Progenitor cell of endocrine pancreas (in vitro differentiated cells): ENCODE data around the gene RPS6KA3. TPM values are rescaled to one million over a fixed set of nuclear protein-coding genes. Genes with fewer than 3 reads are reported as not detected.

Experiments
- DNase-seq: peaks from one replicate; pipeline ENCODE4 v3.0.0; 2021; ENCODE audit warnings: low spot score; ENCODE audit not compliant: unreplicated experiment
- H3K27ac Mint-ChIP-seq: 2 replicates; pipeline ENCODE4 v1.8.0; 2021; ENCODE audit warnings: mild to moderate bottlenecking, moderate library complexity, mixed read lengths
- H3K27me3 Mint-ChIP-seq: 2 replicates; pipeline ENCODE4 v1.8.0; 2021; ENCODE audit warnings: mixed read lengths
- H3K36me3 Mint-ChIP-seq: 2 replicates; pipeline ENCODE4 v1.8.0; 2022; ENCODE audit warnings: mixed read lengths; ENCODE audit not compliant: insufficient read depth
- H3K4me1 Mint-ChIP-seq: 2 replicates; pipeline ENCODE4 v1.8.0; 2021; ENCODE audit warnings: low read depth, mixed read lengths
- H3K4me3 Mint-ChIP-seq: 2 replicates; pipeline ENCODE4 v1.8.0; 2021; ENCODE audit warnings: low read depth, mild to moderate bottlenecking, moderate library complexity, mixed read lengths
- H3K9me3 Mint-ChIP-seq: 2 replicates; pipeline ENCODE4 v1.8.0; 2021; ENCODE audit warnings: low read depth, mixed read lengths
- total RNA-seq: library from RNA; stranded (reverse); gene quantifications from 2 replicates; pipeline ENCODE4 v1.2.1, GENCODE V29; 2021
- TF ChIP-seq, protein P1 (sequence below): fragments of 200-600 bp; sonication (generic); IDR thresholded peaks from one replicate; pipeline ENCODE4 v1.5.0; 2021; ENCODE audit warnings: antibody characterized with exemption, mild to moderate bottlenecking; ENCODE audit not compliant: unreplicated experiment

The RPS6KA3 gene
- total RNA-seq, 1 donor from 2014 or later = 60.8 TPM

DNA sequence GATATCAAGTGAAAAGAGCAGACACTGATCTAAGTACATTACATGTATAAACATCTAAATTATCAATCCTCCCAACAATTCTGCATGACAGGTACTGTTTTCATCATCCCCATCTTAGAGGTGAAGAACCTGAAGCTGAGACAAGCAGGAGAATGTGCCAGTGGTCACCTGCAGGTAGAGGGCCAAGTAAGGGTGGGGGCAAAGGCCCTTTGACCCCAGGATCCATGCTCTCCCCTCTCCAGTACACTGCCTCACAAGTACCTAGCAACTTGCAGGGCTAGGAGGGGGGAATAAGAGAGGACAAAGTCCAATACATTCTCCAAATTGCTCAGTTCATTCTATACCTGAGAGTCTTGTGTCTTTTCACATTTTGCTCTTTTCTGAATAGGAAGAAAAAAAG lies 141.7 kb downstream of the RPS6KA3 start:
- peaks cover 4% of the 10 kb centered on the region for H3K36me3 Mint-ChIP-seq
- no peak overlapping the region for H3K27ac Mint-ChIP-seq
- TF ChIP-seq, protein P1, sequence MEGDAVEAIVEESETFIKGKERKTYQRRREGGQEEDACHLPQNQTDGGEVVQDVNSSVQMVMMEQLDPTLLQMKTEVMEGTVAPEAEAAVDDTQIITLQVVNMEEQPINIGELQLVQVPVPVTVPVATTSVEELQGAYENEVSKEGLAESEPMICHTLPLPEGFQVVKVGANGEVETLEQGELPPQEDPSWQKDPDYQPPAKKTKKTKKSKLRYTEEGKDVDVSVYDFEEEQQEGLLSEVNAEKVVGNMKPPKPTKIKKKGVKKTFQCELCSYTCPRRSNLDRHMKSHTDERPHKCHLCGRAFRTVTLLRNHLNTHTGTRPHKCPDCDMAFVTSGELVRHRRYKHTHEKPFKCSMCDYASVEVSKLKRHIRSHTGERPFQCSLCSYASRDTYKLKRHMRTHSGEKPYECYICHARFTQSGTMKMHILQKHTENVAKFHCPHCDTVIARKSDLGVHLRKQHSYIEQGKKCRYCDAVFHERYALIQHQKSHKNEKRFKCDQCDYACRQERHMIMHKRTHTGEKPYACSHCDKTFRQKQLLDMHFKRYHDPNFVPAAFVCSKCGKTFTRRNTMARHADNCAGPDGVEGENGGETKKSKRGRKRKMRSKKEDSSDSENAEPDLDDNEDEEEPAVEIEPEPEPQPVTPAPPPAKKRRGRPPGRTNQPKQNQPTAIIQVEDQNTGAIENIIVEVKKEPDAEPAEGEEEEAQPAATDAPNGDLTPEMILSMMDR = no peak
- no peaks in the 10 kb centered on the region for H3K27me3 Mint-ChIP-seq
- peaks cover 5% of the 10 kb centered on the region for H3K9me3 Mint-ChIP-seq
- no peak for DNase-seq
- H3K4me3 Mint-ChIP-seq = no peak overlapping the region
- peaks cover 2% of the 10 kb centered on the region for H3K4me1 Mint-ChIP-seq

DNA sequence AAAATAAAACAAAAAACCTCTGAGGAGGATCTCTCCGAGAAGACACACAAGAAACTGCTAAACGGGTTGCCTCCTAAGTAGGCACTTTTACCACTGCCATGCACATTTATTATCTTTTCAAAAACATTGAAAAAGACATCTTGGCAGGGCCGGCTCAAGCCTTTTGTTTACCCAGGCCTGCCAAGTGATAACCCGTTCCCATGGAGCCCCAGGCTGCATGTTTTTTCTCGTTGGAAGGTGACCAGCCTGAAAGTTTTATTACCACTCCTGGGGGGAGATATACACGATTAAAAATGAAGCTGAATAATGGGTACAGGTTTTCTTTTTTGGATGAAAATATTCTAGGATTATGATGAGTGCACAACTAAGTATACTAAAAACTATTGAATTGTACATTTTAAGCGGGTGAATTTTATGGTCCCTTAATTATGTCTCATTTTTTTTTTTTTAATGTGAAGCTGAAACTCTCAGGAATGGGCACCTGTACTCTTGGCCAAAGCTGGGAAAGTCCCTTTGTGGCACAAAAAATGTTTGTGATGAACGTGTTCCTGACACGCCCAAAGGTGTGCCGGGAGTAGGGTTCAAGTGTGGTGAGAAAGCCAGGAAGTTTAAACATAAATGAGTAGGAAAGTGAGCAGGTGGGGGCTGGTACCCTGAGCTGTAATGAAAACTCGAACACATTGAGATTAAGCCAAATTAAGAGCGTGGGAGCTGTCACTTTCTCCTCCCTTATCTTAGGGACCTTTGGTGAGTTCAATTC lies 148.5 kb downstream of the RPS6KA3 start:
- no peak overlapping the region for H3K27ac Mint-ChIP-seq
- TF ChIP-seq, protein P1 = no peak
- H3K36me3 Mint-ChIP-seq = no peaks in the 10 kb centered on the region
- no peak overlapping the region for H3K4me3 Mint-ChIP-seq
- no peak for DNase-seq
- peaks cover 2% of the 10 kb centered on the region for H3K4me1 Mint-ChIP-seq
- peaks cover 22% of the 10 kb centered on the region for H3K27me3 Mint-ChIP-seq
- H3K9me3 Mint-ChIP-seq = peaks cover 10% of the 10 kb centered on the region

DNA sequence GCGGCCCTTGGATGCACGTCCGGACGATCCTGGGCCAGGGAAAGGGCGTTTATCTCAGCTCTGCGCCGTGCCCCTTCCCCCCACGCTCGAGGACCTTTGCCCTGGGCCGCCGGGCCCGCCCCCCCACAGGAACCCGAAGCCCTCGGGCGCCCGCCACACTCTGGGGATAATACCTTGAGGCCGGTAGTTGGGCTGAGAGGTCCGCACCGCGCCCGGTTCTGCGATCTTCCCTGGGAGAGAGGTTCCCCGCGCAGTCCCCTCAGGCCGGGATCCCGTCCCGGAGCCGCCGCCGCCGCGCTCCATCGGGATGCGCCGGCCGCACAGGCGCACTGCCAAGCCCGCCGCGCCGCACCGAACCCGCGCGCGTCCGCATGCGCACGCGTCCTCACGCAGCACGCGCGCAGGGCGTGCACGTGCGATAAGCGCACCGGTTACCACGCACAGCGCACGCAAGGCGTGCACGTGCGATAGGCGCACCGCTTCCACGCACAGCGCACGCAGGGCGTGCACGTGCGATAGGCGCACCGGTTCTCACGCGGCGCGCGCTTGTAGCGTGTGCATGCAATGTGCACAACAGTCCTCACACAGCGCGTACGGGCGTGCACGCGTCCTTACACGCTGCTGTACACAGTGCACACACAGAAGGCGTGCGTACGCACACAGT lies 150.0 kb downstream of the RPS6KA3 start, which contains the start of gene MAP7D2:
TSS of gene MAP7D2 (minus strand) at position 331 of the 664 bp plus-strand sequence. CDS start at position 303, 28 bp downstream.
- H3K4me3 Mint-ChIP-seq = peak within 1 kb of the TSS; percentile 64
- H3K36me3 Mint-ChIP-seq = no peaks in the 10 kb centered on the region
- peaks cover 22% of the 10 kb centered on the region for H3K27me3 Mint-ChIP-seq
- DNase-seq = no peak
- TF ChIP-seq, protein P1 = no peak
- peaks cover 8% of the 10 kb centered on the region for H3K9me3 Mint-ChIP-seq
- H3K4me1 Mint-ChIP-seq = peaks cover 2% of the 10 kb centered on the region
- H3K27ac Mint-ChIP-seq = no peak within 1 kb of the TSS

DNA sequence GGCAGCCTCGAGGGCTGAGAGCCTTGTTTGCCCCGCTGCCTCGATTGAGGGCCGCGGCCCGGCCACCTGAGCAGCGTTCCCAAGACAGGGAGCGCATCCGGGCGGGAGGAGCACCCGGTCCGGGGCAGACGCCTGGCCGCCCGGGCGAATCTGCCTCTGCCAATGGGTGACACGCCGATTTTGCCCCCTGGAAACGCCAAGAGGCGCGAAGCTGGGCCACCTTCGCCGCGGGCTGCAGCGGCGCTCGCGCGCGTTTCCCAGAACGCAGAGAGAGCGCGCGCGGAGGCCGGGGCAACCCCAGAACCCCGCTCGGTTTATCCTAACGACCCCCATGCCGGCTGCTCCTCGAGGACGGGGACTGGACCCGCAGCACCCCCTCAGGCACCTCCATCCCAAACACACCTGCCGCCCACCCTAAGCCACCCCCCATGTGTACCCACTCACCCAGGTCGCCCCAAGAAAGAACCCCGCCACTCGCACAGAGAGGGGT lies 150.6 kb downstream of the RPS6KA3 start:
- TF ChIP-seq, protein P1 = no peak
- H3K27me3 Mint-ChIP-seq = peaks cover 22% of the 10 kb centered on the region
- no peak overlapping the region for H3K27ac Mint-ChIP-seq
- H3K9me3 Mint-ChIP-seq = peaks cover 5% of the 10 kb centered on the region
- no peak for DNase-seq
- peak overlapping the region; percentile 64 for H3K4me3 Mint-ChIP-seq
- no peaks in the 10 kb centered on the region for H3K36me3 Mint-ChIP-seq
- peaks cover 2% of the 10 kb centered on the region for H3K4me1 Mint-ChIP-seq

DNA sequence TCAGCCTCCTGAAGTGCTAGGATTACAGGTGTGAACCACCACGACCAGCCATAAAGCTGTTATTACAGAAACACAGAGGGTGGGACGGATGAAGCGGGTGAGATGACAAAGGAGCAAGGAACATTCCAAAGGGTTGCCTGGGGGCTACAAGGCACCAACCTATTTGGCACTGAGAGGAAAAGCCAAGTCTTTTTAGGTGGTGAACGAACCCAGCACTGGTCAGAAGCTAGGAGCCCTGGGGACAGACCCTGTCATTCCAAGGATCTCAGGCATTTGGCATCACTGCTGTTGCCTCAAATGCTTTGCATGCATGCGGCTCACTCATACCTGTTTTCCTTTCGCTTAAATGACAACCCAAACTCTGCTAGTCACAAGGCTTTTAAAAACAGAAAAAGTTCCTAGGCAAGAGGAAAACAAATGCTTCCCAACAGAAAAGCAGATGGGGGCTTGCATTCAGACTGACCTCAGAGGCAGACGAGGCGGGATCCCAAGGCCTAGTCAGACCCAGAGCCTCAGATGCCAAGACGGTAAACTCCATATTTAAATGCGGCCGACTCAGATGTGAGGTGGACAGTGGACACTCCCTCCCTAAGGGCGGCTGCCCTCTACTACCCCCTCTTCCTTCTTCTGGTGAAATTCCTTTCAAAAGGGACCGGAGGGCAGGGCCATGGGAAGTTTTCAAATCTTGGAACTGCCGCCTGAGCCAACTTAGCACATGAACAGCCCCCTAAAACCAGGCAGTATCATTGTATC lies 154.5 kb downstream of the RPS6KA3 start:
- peaks cover 5% of the 10 kb centered on the region for H3K9me3 Mint-ChIP-seq

More for the DNA sequence above, 154.5 kb downstream of the RPS6KA3 start:
- Mint-ChIP-seq H3K36me3 (no peaks in the 10 kb centered on the region), H3K4me3 (no peak overlapping the region), H3K27ac (no peak overlapping the region), H3K27me3 (peaks cover 20% of the 10 kb centered on the region), H3K4me1 (no peaks in the 10 kb centered on the region)
- no peak for DNase-seq
- TF ChIP-seq, protein P1 = no peak
